NB4 (cell line): Measurements from ENCODE around the gene ZNF98.

Source experiments
- CTCF ChIP-seq: IDR thresholded peaks from one replicate; pipeline ENCODE4 v1.5.1; 2012; ENCODE audit warnings: low read depth, low read length
- MAX ChIP-seq: IDR thresholded peaks from 2 replicates; pipeline ENCODE4 v1.6.1; 2011; ENCODE audit warnings: low read depth, low read length
- MYC ChIP-seq: IDR thresholded peaks from 2 replicates; pipeline ENCODE4 v1.6.1; 2011; ENCODE audit warnings: low read depth, low read length
- POLR2A ChIP-seq: IDR thresholded peaks from 2 replicates; pipeline ENCODE4 v1.6.1; 2011; ENCODE audit warnings: mild to moderate bottlenecking; ENCODE audit not compliant: insufficient read length; ENCODE audit errors: extremely low read depth

- no peak for TF ChIP-seq MAX
- TF ChIP-seq CTCF = no peak
- TF ChIP-seq MYC = no peak
- TF ChIP-seq POLR2A = no peak
Observed at GRCh38 chr19:22438011-22438410, 15.9 kb upstream of the ZNF98 start.
